ENCODE data around the gene ASPM. TPM values are rescaled to one million over a fixed set of nuclear protein-coding genes. Genes with fewer than 3 reads are reported as not detected.
"Not testable (repeated sequence)": the region's sequence is repeated elsewhere in the genome, so short reads cannot be mapped to it uniquely, and the experiment has no call there.

Gene ASPM
- total RNA-seq, 1 experiment from 2014 or later, result 44.0 TPM

- Mint-ChIP-seq H3K27ac (ENCODE audit: unreplicated experiment) (peak overlapping the region; percentile 21), H3K4me3 (ENCODE audit: low read depth, unreplicated experiment) (no peak overlapping the region), H3K36me3 (ENCODE audit: insufficient read depth, unreplicated experiment) (peaks cover 5% of the 10 kb centered on the region), H3K9me3 (ENCODE audit: low read depth, unreplicated experiment) (no peaks in the 10 kb centered on the region), H3K27me3 (ENCODE audit: unreplicated experiment) (no peaks in the 10 kb centered on the region), H3K4me1 (ENCODE audit: low read depth, unreplicated experiment) (peaks cover 5% of the 10 kb centered on the region)
- no TSS peak for BruUV-seq (replicated peaks)
- no peak for TF ChIP-seq CTCF (IDR thresholded peaks at IDR 0.05; ENCODE audit: unreplicated experiment)
- CTCF ChIA-PET, result interaction anchor here (0.8 kb wide), 1 partner anchor 10 kb away, joined by 3 read pairs; no protein-coding TSS in a partner anchor
- intact Hi-C loops (cut with micrococcal nuclease; ENCODE audit: unreplicated experiment), result no loop called here
- no peak for DNase-seq
These were observed 47.0 kb downstream of the ASPM start for GRCh38 chr1:197099444-197099843.

- BruUV-seq (replicated peaks); DNase-seq; intact Hi-C loops (cut with micrococcal nuclease; ENCODE audit: unreplicated experiment); H3K4me1 Mint-ChIP-seq (ENCODE audit: low read depth, unreplicated experiment); H3K27me3 Mint-ChIP-seq (ENCODE audit: unreplicated experiment); H3K9me3 Mint-ChIP-seq (ENCODE audit: low read depth, unreplicated experiment); CTCF ChIA-PET; H3K27ac Mint-ChIP-seq (ENCODE audit: unreplicated experiment); H3K4me3 Mint-ChIP-seq (ENCODE audit: low read depth, unreplicated experiment); H3K36me3 Mint-ChIP-seq (ENCODE audit: insufficient read depth, unreplicated experiment): not testable (repeated sequence)
These were observed 49.5 kb downstream of the ASPM start for GRCh38 chr1:197096971-197097370.

GRCh38 chr1:197096137-197096536, 50.3 kb downstream of the ASPM start:
- Mint-ChIP-seq H3K9me3 (ENCODE audit: low read depth, unreplicated experiment) (no peaks in the 10 kb centered on the region), H3K36me3 (ENCODE audit: insufficient read depth, unreplicated experiment) (peaks cover 10% of the 10 kb centered on the region), H3K4me1 (ENCODE audit: low read depth, unreplicated experiment) (peaks cover 5% of the 10 kb centered on the region), H3K27me3 (ENCODE audit: unreplicated experiment) (no peaks in the 10 kb centered on the region), H3K4me3 (ENCODE audit: low read depth, unreplicated experiment) (no peak overlapping the region), H3K27ac (ENCODE audit: unreplicated experiment) (no peak overlapping the region)
- BruUV-seq (replicated peaks), result no TSS peak
- no peak for TF ChIP-seq CTCF (IDR thresholded peaks at IDR 0.05; ENCODE audit: unreplicated experiment)
- intact Hi-C loops (cut with micrococcal nuclease; ENCODE audit: unreplicated experiment), result no loop called here
- DNase-seq, result no peak
- CTCF ChIA-PET, result no interaction called here

- Mint-ChIP-seq H3K4me3 (ENCODE audit: low read depth, unreplicated experiment) (no peak overlapping the region), H3K9me3 (ENCODE audit: low read depth, unreplicated experiment) (no peaks in the 10 kb centered on the region), H3K27ac (ENCODE audit: unreplicated experiment) (no peak overlapping the region), H3K4me1 (ENCODE audit: low read depth, unreplicated experiment) (no peaks in the 10 kb centered on the region), H3K36me3 (ENCODE audit: insufficient read depth, unreplicated experiment) (peaks cover 4% of the 10 kb centered on the region), H3K27me3 (ENCODE audit: unreplicated experiment) (no peaks in the 10 kb centered on the region)
- BruUV-seq (replicated peaks), result no TSS peak
- intact Hi-C loops (cut with micrococcal nuclease; ENCODE audit: unreplicated experiment), result no loop called here
- TF ChIP-seq CTCF (IDR thresholded peaks at IDR 0.05; ENCODE audit: unreplicated experiment), result no peak
- no peak for DNase-seq
- CTCF ChIA-PET, result no interaction called here
These were observed 53.1 kb downstream of the ASPM start for GRCh38 chr1:197093226-197093885.

- no peak overlapping the region for H3K4me3 Mint-ChIP-seq (ENCODE audit: low read depth, unreplicated experiment)
- no TSS peak for BruUV-seq (replicated peaks)
- TF ChIP-seq CTCF (IDR thresholded peaks at IDR 0.05; ENCODE audit: unreplicated experiment), result no peak
- H3K27me3 Mint-ChIP-seq (ENCODE audit: unreplicated experiment), result no peaks in the 10 kb centered on the region
- no peaks in the 10 kb centered on the region for H3K9me3 Mint-ChIP-seq (ENCODE audit: low read depth, unreplicated experiment)
- H3K36me3 Mint-ChIP-seq (ENCODE audit: insufficient read depth, unreplicated experiment), result peaks cover 8% of the 10 kb centered on the region
- no peak overlapping the region for H3K27ac Mint-ChIP-seq (ENCODE audit: unreplicated experiment)
- no peak for DNase-seq
- intact Hi-C loops (cut with micrococcal nuclease; ENCODE audit: unreplicated experiment), result no loop called here
- no peaks in the 10 kb centered on the region for H3K4me1 Mint-ChIP-seq (ENCODE audit: low read depth, unreplicated experiment)
- CTCF ChIA-PET, result no interaction called here
These were observed 53.9 kb downstream of the ASPM start for GRCh38 chr1:197092491-197093023.

Data from Calu3 (cell line).